H1 (cell line): Measurements from ENCODE around the gene LONP2. TPM values are rescaled to one million over a fixed set of nuclear protein-coding genes. Genes with fewer than 3 reads are reported as not detected.

ENCODE experiments used
- CHD7 ChIP-seq: fragments of 300-600 bp; sonication (generic); IDR thresholded peaks from 2 replicates; pipeline ENCODE4 v1.7.1; 2012; ENCODE audit warnings: low read length, moderate library complexity, mild to moderate bottlenecking, inconsistent platforms; ENCODE audit not compliant: insufficient replicate concordance
- SP2 ChIP-seq: IDR thresholded peaks from 2 replicates; pipeline ENCODE4 v1.6.1; 2012; ENCODE audit warnings: mild to moderate bottlenecking, low read length, inconsistent platforms
- polyA plus RNA-seq, 7 experiments: library from polyadenylated mRNA; depleted of rRNA in 3 of 7; stranded (reverse) in 5 of 7; unstranded in 2 of 7; fragments of >200 nt in 5 of 7; fragments of 200-250 nt in 2 of 7; gene quantifications; 1 replicate in 5 of 7; 2 replicates in 1 of 7; 4 replicates in 1 of 7; pipeline versions ENCODE4 v1.2.1 to v1.2.3, GENCODE V29; 2011 to 2013; ENCODE audit warnings: missing spikeins in 2 of 7, mixed read lengths in 2 of 7
- total RNA-seq: library from RNA; stranded (reverse); fragmentation: NEBNext Ultra II Directional; extraction: Animal tissue kit (Norgen Biotek cat#: 25700); gene quantifications from 2 replicates; pipeline ENCODE4 v1.2.1, GENCODE V29; 2021

The LONP2 gene
- total and polyA plus RNA-seq, 2 of the 8 experiments (the other 6 are each of a cell fraction or from before 2014, with no cell fraction given) = 8.1 to 23.1 TPM

GRCh38 chr16:48317614-48318315 is 73.7 kb downstream of the LONP2 start (continued):
- TF ChIP-seq SP2 (no peak), CHD7 (no peak)
